H9 (cell line): ENCODE results near the gene RIPK4. TPM values are rescaled to one million over a fixed set of nuclear protein-coding genes. Genes with fewer than 3 reads are reported as not detected.
A peak's percentile ranks its signal among the peaks of the same experiment; 100 is the strongest.

ENCODE experiments used
- DNase-seq: peaks from one replicate; pipeline ENCODE4 v3.0.0-alpha.2; 2017
- H2AFZ ChIP-seq: one replicate; pipeline ENCODE4 v1.6.1; 2013; ENCODE audit warnings: mild to moderate bottlenecking, low read length, control low read depth, moderate library complexity
- H2AK5ac ChIP-seq: 2 replicates; pipeline ENCODE4 v1.6.1; 2013; ENCODE audit warnings: low read length, control low read depth, mixed read lengths; ENCODE audit not compliant: insufficient read length
- H2BK120ac ChIP-seq: one replicate; pipeline ENCODE4 v1.6.1; 2013; ENCODE audit warnings: low read depth, mild to moderate bottlenecking, low read length, control low read depth, inconsistent platforms; ENCODE audit not compliant: poor library complexity, severe bottlenecking
- H2BK12ac ChIP-seq: 2 replicates; pipeline ENCODE4 v1.6.1; 2013; ENCODE audit warnings: low read length, control low read depth, mixed read lengths, low read depth; ENCODE audit not compliant: insufficient read length
- H2BK15ac ChIP-seq: 2 replicates; pipeline ENCODE4 v1.6.1; 2013; ENCODE audit warnings: low read depth, low read length, control low read depth
- H2BK20ac ChIP-seq: one replicate; pipeline ENCODE4 v1.6.1; 2013; ENCODE audit warnings: low read depth, mild to moderate bottlenecking, low read length, control low read depth, inconsistent platforms; ENCODE audit not compliant: poor library complexity, severe bottlenecking
- H2BK5ac ChIP-seq: 2 replicates; pipeline ENCODE4 v1.6.1; 2013; ENCODE audit warnings: low read length, control low read depth, mixed read lengths; ENCODE audit not compliant: insufficient read length
- H3K14ac ChIP-seq: 2 replicates; pipeline ENCODE4 v1.6.1; 2013; ENCODE audit warnings: low read length, control low read depth; ENCODE audit not compliant: insufficient read depth
- H3K18ac ChIP-seq: 2 replicates; pipeline ENCODE4 v1.6.1; 2013; ENCODE audit warnings: low read depth, mild to moderate bottlenecking, mixed read lengths, low read length, control low read depth; ENCODE audit not compliant: insufficient read length
- H3K23ac ChIP-seq: 2 replicates; pipeline ENCODE4 v1.6.1; 2013; ENCODE audit warnings: low read length, control low read depth, mixed read lengths, low read depth; ENCODE audit not compliant: insufficient read length
- H3K23me2 ChIP-seq: 2 replicates; pipeline ENCODE4 v1.6.1; 2013; ENCODE audit warnings: low read depth, mild to moderate bottlenecking, mixed read lengths, low read length, control low read depth; ENCODE audit not compliant: insufficient read length, poor library complexity, severe bottlenecking
- H3K27ac ChIP-seq: 2 replicates; pipeline ENCODE4 v1.5.1; 2013; ENCODE audit warnings: low read length, control low read depth, mixed read lengths, low read depth; ENCODE audit not compliant: insufficient read length
- H3K27me3 ChIP-seq: 2 replicates; pipeline ENCODE4 v1.6.1; 2013; ENCODE audit warnings: low read length, control low read depth, inconsistent platforms; ENCODE audit not compliant: insufficient read depth
- H3K4ac ChIP-seq: 2 replicates; pipeline ENCODE4 v1.6.1; 2013; ENCODE audit warnings: low read depth, mild to moderate bottlenecking, control low read depth, inconsistent platforms, low read length, moderate library complexity
- H3K4me1 ChIP-seq: 2 replicates; pipeline ENCODE4 v1.6.1; 2013; ENCODE audit warnings: low read length, control low read depth, inconsistent platforms; ENCODE audit not compliant: insufficient read depth
- H3K4me2 ChIP-seq: 2 replicates; pipeline ENCODE4 v1.6.1; 2013; ENCODE audit warnings: low read length, control low read depth, mixed read lengths; ENCODE audit not compliant: insufficient read length, insufficient read depth
- H3K56ac ChIP-seq: 2 replicates; pipeline ENCODE4 v1.6.1; 2013; ENCODE audit warnings: low read depth, mild to moderate bottlenecking, mixed read lengths, low read length, control low read depth; ENCODE audit not compliant: insufficient read length
- H3K79me1 ChIP-seq: 2 replicates; pipeline ENCODE4 v1.6.1; 2013; ENCODE audit warnings: low read depth, mild to moderate bottlenecking, moderate library complexity, low read length, control low read depth, inconsistent platforms; ENCODE audit not compliant: insufficient read depth, poor library complexity, severe bottlenecking
- H3K79me2 ChIP-seq: 2 replicates; pipeline ENCODE4 v1.6.1; 2013; ENCODE audit warnings: low read length, control low read depth, inconsistent platforms; ENCODE audit not compliant: insufficient read depth
- H3K9ac ChIP-seq: 2 replicates; pipeline ENCODE4 v1.6.1; 2013; ENCODE audit warnings: low read length, control low read depth, mixed read lengths; ENCODE audit not compliant: insufficient read length; ENCODE audit errors: extremely low read depth
- H3K9me3 ChIP-seq: one replicate; pipeline ENCODE4 v1.6.1; 2013; ENCODE audit warnings: low read depth, low read length, inconsistent platforms; ENCODE audit not compliant: control insufficient read depth
- H3T11ph ChIP-seq: one replicate; pipeline ENCODE4 v1.6.1; 2013; ENCODE audit warnings: mild to moderate bottlenecking, low read length, control low read depth, inconsistent platforms
- H4K20me1 ChIP-seq: one replicate; pipeline ENCODE4 v1.6.1; 2013; ENCODE audit not compliant: control insufficient read depth, insufficient read length, insufficient read depth
- H4K5ac ChIP-seq: 2 replicates; pipeline ENCODE4 v1.6.1; 2013; ENCODE audit warnings: low read depth, mild to moderate bottlenecking, mixed read lengths, low read length, control low read depth; ENCODE audit not compliant: insufficient read length
- H4K8ac ChIP-seq: replicated peaks from 2 replicates; pipeline ENCODE4 v1.6.1; 2013; ENCODE audit warnings: low read length, control low read depth, mixed read lengths, low read depth; ENCODE audit not compliant: insufficient read length
- H4K91ac ChIP-seq: 2 replicates; pipeline ENCODE4 v1.6.1; 2013; ENCODE audit warnings: low read depth, mild to moderate bottlenecking, moderate library complexity, mixed read lengths, low read length, control low read depth; ENCODE audit not compliant: insufficient read length
- H3K27ac Mint-ChIP-seq, 3 experiments: 2 replicates in 2 of 3; 3 replicates in 1 of 3; pipeline ENCODE4 v1.8.0; 2020 to 2021; ENCODE audit warnings: mixed read lengths in 3 of 3, mild to moderate bottlenecking in 1 of 3, moderate library complexity in 1 of 3
- H3K27me3 Mint-ChIP-seq: 2 replicates; pipeline ENCODE4 v1.8.0; 2021; ENCODE audit warnings: low read depth, mild to moderate bottlenecking, moderate library complexity, mixed read lengths
- H3K36me3 Mint-ChIP-seq, 3 experiments: 2 replicates in 2 of 3; 3 replicates in 1 of 3; pipeline ENCODE4 v1.8.0; 2020 to 2021; ENCODE audit warnings: low read depth in 3 of 3, mixed read lengths in 3 of 3; ENCODE audit not compliant: insufficient read depth in 1 of 3
- H3K4me1 Mint-ChIP-seq, 2 experiments: 2 replicates each; pipeline ENCODE4 v1.8.0; 2020; ENCODE audit warnings: mixed read lengths in 2 of 2
- H3K4me3 Mint-ChIP-seq, 2 experiments: 2 replicates in 1 of 2; 3 replicates in 1 of 2; pipeline ENCODE4 v1.8.0; 2020 to 2021; ENCODE audit warnings: mild to moderate bottlenecking in 2 of 2, mixed read lengths in 2 of 2, moderate library complexity in 1 of 2
- H3K9me3 Mint-ChIP-seq, 2 experiments: 2 replicates in 1 of 2; 3 replicates in 1 of 2; pipeline ENCODE4 v1.8.0; 2020; ENCODE audit warnings: mild to moderate bottlenecking in 2 of 2, mixed read lengths in 2 of 2, moderate library complexity in 1 of 2
- WGBS: extraction: QIAGEN DNeasy Blood & Tissue Kit; methylation state at CpG from one replicate; pipeline ENCODE4 v1.1.7; 2013; ENCODE audit warnings: missing lambda C conversion rate, low lambda C conversion rate, mixed read lengths; ENCODE audit not compliant: insufficient read length; ENCODE audit errors: extremely low coverage; 5-methylcytosine and 5-hydroxymethylcytosine counted together
- total RNA-seq: library from RNA; stranded (reverse); gene quantifications from 2 replicates; pipeline ENCODE4 v1.2.1, GENCODE V29; 2021
- TF ChIP-seq, protein P1 (sequence below): fragments of 200-600 bp; sonication (generic); conservative IDR thresholded peaks from 3 replicates; pipeline ENCODE4 v1.8.0; 2021; ENCODE audit warnings: antibody characterized with exemption, mild to moderate bottlenecking

The RIPK4 gene
- total RNA-seq, 1 experiment from 2014 or later, result 2.9 TPM

DNA sequence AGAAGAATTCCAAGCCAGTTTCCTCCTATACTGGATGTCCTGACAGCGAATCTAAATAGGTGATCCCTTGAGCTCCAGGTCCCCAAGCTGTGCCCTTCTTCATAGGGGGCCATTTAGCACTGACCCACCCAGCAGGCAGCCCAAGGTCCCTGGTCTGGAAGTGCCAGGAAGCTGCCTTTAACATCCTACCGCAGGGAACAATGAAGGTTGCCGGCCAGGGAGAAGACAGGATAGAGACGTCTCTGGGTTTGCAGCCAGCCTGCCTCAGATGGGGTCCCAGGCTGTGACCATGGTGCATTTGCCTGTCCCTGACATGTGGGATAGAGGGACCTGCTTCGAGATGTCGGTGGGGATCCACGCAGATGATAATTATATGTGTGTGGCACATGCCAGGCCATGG is 2.7 kb upstream of the RIPK4 start:
- H2BK5ac ChIP-seq, result no peak overlapping the region
- no peak overlapping the region for H2BK120ac ChIP-seq
- H2AK5ac ChIP-seq, result no peak overlapping the region
- H3K18ac ChIP-seq, result no peak overlapping the region
- no peak overlapping the region for H3K56ac ChIP-seq
- no peak overlapping the region for H2BK15ac ChIP-seq
- no peak overlapping the region for H3K23ac ChIP-seq
- TF ChIP-seq, protein P1, sequence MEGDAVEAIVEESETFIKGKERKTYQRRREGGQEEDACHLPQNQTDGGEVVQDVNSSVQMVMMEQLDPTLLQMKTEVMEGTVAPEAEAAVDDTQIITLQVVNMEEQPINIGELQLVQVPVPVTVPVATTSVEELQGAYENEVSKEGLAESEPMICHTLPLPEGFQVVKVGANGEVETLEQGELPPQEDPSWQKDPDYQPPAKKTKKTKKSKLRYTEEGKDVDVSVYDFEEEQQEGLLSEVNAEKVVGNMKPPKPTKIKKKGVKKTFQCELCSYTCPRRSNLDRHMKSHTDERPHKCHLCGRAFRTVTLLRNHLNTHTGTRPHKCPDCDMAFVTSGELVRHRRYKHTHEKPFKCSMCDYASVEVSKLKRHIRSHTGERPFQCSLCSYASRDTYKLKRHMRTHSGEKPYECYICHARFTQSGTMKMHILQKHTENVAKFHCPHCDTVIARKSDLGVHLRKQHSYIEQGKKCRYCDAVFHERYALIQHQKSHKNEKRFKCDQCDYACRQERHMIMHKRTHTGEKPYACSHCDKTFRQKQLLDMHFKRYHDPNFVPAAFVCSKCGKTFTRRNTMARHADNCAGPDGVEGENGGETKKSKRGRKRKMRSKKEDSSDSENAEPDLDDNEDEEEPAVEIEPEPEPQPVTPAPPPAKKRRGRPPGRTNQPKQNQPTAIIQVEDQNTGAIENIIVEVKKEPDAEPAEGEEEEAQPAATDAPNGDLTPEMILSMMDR, result no peak
- no peak overlapping the region for H3T11ph ChIP-seq
- H2BK20ac ChIP-seq, result no peak overlapping the region
- H3K27ac Mint-ChIP-seq, result no peak overlapping the region
- H3K9me3 Mint-ChIP-seq, result peaks cover 0 to 2% of the 10 kb centered on the region in 2 experiments; a peak in 2 of 5 replicates
- H3K79me2 ChIP-seq, result no peaks in the 10 kb centered on the region
- no peak overlapping the region for H2AFZ ChIP-seq
- H3K4me1 Mint-ChIP-seq, result peaks cover 49 to 65% of the 10 kb centered on the region in 2 experiments
- H2BK12ac ChIP-seq, result no peak overlapping the region
- peaks cover 55% of the 10 kb centered on the region for H3K27me3 ChIP-seq
- no peak overlapping the region for H4K5ac ChIP-seq
- H3K4ac ChIP-seq, result no peak overlapping the region
- no peak overlapping the region for H3K14ac ChIP-seq
- H3K4me1 ChIP-seq, result peaks cover 5% of the 10 kb centered on the region; the same call in 1 of the 2 replicates
- H3K79me1 ChIP-seq, result no peaks in the 10 kb centered on the region
- no peaks in the 10 kb centered on the region for H4K20me1 ChIP-seq
- no peak overlapping the region for H3K9ac ChIP-seq
- H3K4me2 ChIP-seq, result peak overlapping the region; percentile 80
- peaks cover 9% of the 10 kb centered on the region for H3K23me2 ChIP-seq
- peak overlapping the region in 1 of 2 experiments; percentile 85; a peak in 2 of 5 replicates for H3K4me3 Mint-ChIP-seq
- no peak overlapping the region for H4K91ac ChIP-seq
- H3K27me3 Mint-ChIP-seq, result peaks cover 82% of the 10 kb centered on the region
- no peak for DNase-seq
- H3K36me3 Mint-ChIP-seq, result no peaks in the 10 kb centered on the region
- H4K8ac ChIP-seq, result no peak overlapping the region
- WGBS, result no CpG with 5 or more reads among the region's 7 CpGs
- H3K27ac ChIP-seq, result no peak overlapping the region
- H3K9me3 ChIP-seq, result no peaks in the 10 kb centered on the region
